SU-DHL-6 (cell line): ENCODE measurements around the gene TEAD1.

Source experiments
- H2AFZ ChIP-seq: fragments of 200-600 bp; sonication (generic); 2 replicates; pipeline ENCODE4 v1.6.1; 2014; ENCODE audit warnings: low read depth, mild to moderate bottlenecking, moderate library complexity, mixed read lengths, antibody characterized with exemption, low read length; ENCODE audit not compliant: severe bottlenecking
- H3F3A ChIP-seq: fragments of 200-600 bp; shearing (Covaris generic); 2 replicates; pipeline ENCODE4 v1.6.0; 2016; ENCODE audit warnings: antibody characterized with exemption, mild to moderate bottlenecking; ENCODE audit not compliant: insufficient read depth
- H3K27ac ChIP-seq: fragments of 200-600 bp; sonication (generic); 2 replicates; pipeline ENCODE4 v1.5.1; 2016; ENCODE audit warnings: low read depth, mild to moderate bottlenecking, low read length, moderate library complexity, mixed read lengths
- H3K27me3 ChIP-seq: fragments of 200-600 bp; sonication (generic), shearing (Covaris generic); 2 replicates; pipeline ENCODE4 v1.6.0; 2014; ENCODE audit warnings: mild to moderate bottlenecking, low read length
- H3K36me3 ChIP-seq: fragments of 200-600 bp; sonication (generic); 2 replicates; pipeline ENCODE4 v1.6.1; 2014; ENCODE audit warnings: mild to moderate bottlenecking, low read length, mixed read lengths
- H3K4me2 ChIP-seq: fragments of 300-600, 200-600 bp; shearing (Covaris generic), sonication (generic); 2 replicates; pipeline ENCODE4 v1.6.0; 2014; ENCODE audit warnings: low read length, low read depth, mild to moderate bottlenecking; ENCODE audit not compliant: poor library complexity, severe bottlenecking
- H3K4me3 ChIP-seq: fragments of 200-600 bp; sonication (generic); 2 replicates; pipeline ENCODE4 v1.5.1; 2014; ENCODE audit warnings: antibody characterized with exemption, low read length, mild to moderate bottlenecking, mixed read lengths; ENCODE audit not compliant: insufficient read depth, poor library complexity, severe bottlenecking
- H3K79me2 ChIP-seq: fragments of 200-600 bp; sonication (generic); 2 replicates; pipeline ENCODE4 v1.6.1; 2014; ENCODE audit warnings: mild to moderate bottlenecking, low read length, moderate library complexity; ENCODE audit not compliant: insufficient read depth
- H3K9ac ChIP-seq: fragments of 200-600 bp; sonication (generic); 2 replicates; pipeline ENCODE4 v1.7.0; 2014; ENCODE audit warnings: mild to moderate bottlenecking, low read length
- H3K9me2 ChIP-seq: fragments of 200-600 bp; sonication (generic); replicated peaks from 2 replicates; pipeline ENCODE4 v1.6.1; 2014; ENCODE audit warnings: low read length; ENCODE audit not compliant: insufficient read depth
- H3K9me3 ChIP-seq: fragments of 200-600 bp; sonication (generic); 2 replicates; pipeline ENCODE4 v1.6.1; 2014; ENCODE audit warnings: low read length, mixed read lengths; ENCODE audit not compliant: insufficient read depth
- H4K20me1 ChIP-seq: fragments of 200-600 bp; sonication (generic); 2 replicates; pipeline ENCODE4 v1.6.1; 2014; ENCODE audit warnings: low read depth, mild to moderate bottlenecking, antibody characterized with exemption, low read length, moderate library complexity, mixed read lengths
- CTCF ChIP-seq: fragments of 200-600 bp; sonication (generic); IDR thresholded peaks from one replicate; pipeline ENCODE4 v1.5.1; 2017; ENCODE audit warnings: antibody characterized with exemption, mild to moderate bottlenecking, low read length, moderate library complexity; ENCODE audit not compliant: insufficient read depth, poor library complexity, severe bottlenecking
- EZH2phosphoT487 ChIP-seq: fragments of 200-600 bp; sonication (generic), shearing (Covaris generic); conservative IDR thresholded peaks from 2 replicates; pipeline ENCODE4 v1.6.1; 2018; ENCODE audit warnings: mild to moderate bottlenecking, antibody characterized with exemption, low read length, moderate library complexity, mixed read lengths

Gene TEAD1

GRCh38 chr11:12671370-12671769, 2.9 kb upstream of the TEAD1 start:
- H3F3A ChIP-seq = no peaks in the 10 kb centered on the region
- H3K4me3 ChIP-seq = no peak overlapping the region
- TF ChIP-seq CTCF (no peak), EZH2phosphoT487 (no peak)
- H3K36me3 ChIP-seq = no peaks in the 10 kb centered on the region
- H4K20me1 ChIP-seq = no peaks in the 10 kb centered on the region
- H3K27ac ChIP-seq = no peak overlapping the region
- H3K4me2 ChIP-seq = no peak overlapping the region
- no peak overlapping the region for H3K9ac ChIP-seq
- no peaks in the 10 kb centered on the region for H3K79me2 ChIP-seq
- no peaks in the 10 kb centered on the region for H3K9me3 ChIP-seq
- no peaks in the 10 kb centered on the region for H3K9me2 ChIP-seq
- no peaks in the 10 kb centered on the region for H3K27me3 ChIP-seq
- no peak overlapping the region for H2AFZ ChIP-seq

DNA sequence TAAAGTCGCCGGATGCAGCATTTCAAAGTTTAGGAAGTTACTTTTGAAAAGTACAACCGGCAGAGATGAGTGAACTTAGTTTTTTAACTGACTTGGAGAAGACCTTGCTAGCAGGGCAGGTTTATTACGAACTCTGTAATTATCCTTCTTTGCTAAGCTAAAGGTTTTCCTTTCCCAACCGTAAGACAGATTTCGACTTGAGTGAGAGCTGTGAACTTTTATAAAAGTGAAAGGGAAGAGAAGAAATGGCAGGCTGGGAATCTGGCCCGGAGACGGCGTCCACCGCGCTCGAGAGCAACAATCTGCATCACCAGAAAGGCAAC, 659 bp upstream of the TEAD1 start:
- Histone ChIP-seq H3K4me2 (no peak overlapping the region), H3F3A (no peaks in the 10 kb centered on the region), H3K4me3 (no peak overlapping the region), H2AFZ (no peak overlapping the region), H4K20me1 (no peaks in the 10 kb centered on the region), H3K27ac (no peak overlapping the region), H3K9me3 (no peaks in the 10 kb centered on the region), H3K27me3 (no peaks in the 10 kb centered on the region), H3K9me2 (no peaks in the 10 kb centered on the region), H3K9ac (no peak overlapping the region), H3K36me3 (no peaks in the 10 kb centered on the region), H3K79me2 (no peaks in the 10 kb centered on the region)
- no peak for TF ChIP-seq CTCF
- no peak for TF ChIP-seq EZH2phosphoT487

GRCh38 chr11:12674571-12674935, 332 bp downstream of the TEAD1 start:
- H3K27ac ChIP-seq = no peak overlapping the region
- H3K4me2 ChIP-seq = no peak overlapping the region
- H3K9ac ChIP-seq = no peak overlapping the region
- H3K27me3 ChIP-seq = no peaks in the 10 kb centered on the region
- no peaks in the 10 kb centered on the region for H3K9me3 ChIP-seq
- no peak overlapping the region for H3K4me3 ChIP-seq
- no peaks in the 10 kb centered on the region for H4K20me1 ChIP-seq
- no peaks in the 10 kb centered on the region for H3F3A ChIP-seq
- no peaks in the 10 kb centered on the region for H3K79me2 ChIP-seq
- no peaks in the 10 kb centered on the region for H3K36me3 ChIP-seq
- no peak overlapping the region for H2AFZ ChIP-seq
- H3K9me2 ChIP-seq = no peaks in the 10 kb centered on the region
- no peak for TF ChIP-seq CTCF
- TF ChIP-seq EZH2phosphoT487 = no peak
